ENCODE data around the gene ANKRD60.

Gene ANKRD60

GRCh38 chr20:58224974-58225373 lies 3.5 kb downstream of the ANKRD60 start:
- in situ Hi-C loops (cut with HindIII; ENCODE audit: low pct_ligation_motif_present, low sequenced_read_pairs): no loop called here
- no peak for DNase-seq
- no peak for TF ChIP-seq CTCF (IDR thresholded peaks at IDR 0.05; ENCODE audit: low read depth, low read length, missing control alignments)
- no peak overlapping the region for H3K27ac ChIP-seq
- peaks cover 12% of the 10 kb centered on the region for H3K27me3 ChIP-seq (replicated peaks)
- H3K4me3 ChIP-seq (ENCODE audit: low read depth, low read length): no peak overlapping the region
- no peaks in the 10 kb centered on the region for H3K36me3 ChIP-seq (replicated peaks)

- no peak overlapping the region for H3K27ac ChIP-seq
- no peak overlapping the region for H3K4me3 ChIP-seq (ENCODE audit: low read depth, low read length)
- no peak for DNase-seq
- peaks cover 12% of the 10 kb centered on the region for H3K27me3 ChIP-seq (replicated peaks)
- in situ Hi-C loops (cut with HindIII; ENCODE audit: low pct_ligation_motif_present, low sequenced_read_pairs): no loop called here
- no peak for TF ChIP-seq CTCF (IDR thresholded peaks at IDR 0.05; ENCODE audit: low read depth, low read length, missing control alignments)
- no peaks in the 10 kb centered on the region for H3K36me3 ChIP-seq (replicated peaks)
These were observed 4.4 kb downstream of the ANKRD60 start for GRCh38 chr20:58224097-58224496.

- Histone ChIP-seq H3K27ac (no peak overlapping the region), H3K36me3 (replicated peaks) (no peaks in the 10 kb centered on the region), H3K27me3 (replicated peaks) (peaks cover 12% of the 10 kb centered on the region), H3K4me3 (ENCODE audit: low read depth, low read length) (no peak overlapping the region)
- no peak for DNase-seq
- in situ Hi-C loops (cut with HindIII; ENCODE audit: low pct_ligation_motif_present, low sequenced_read_pairs): no loop called here
- TF ChIP-seq CTCF (IDR thresholded peaks at IDR 0.05; ENCODE audit: low read depth, low read length, missing control alignments): no peak
These were observed 5.0 kb downstream of the ANKRD60 start for GRCh38 chr20:58223358-58223941.

- TF ChIP-seq CTCF (IDR thresholded peaks at IDR 0.05; ENCODE audit: low read depth, low read length, missing control alignments): no peak
- no peak for DNase-seq
- peaks cover 8% of the 10 kb centered on the region for H3K27me3 ChIP-seq (replicated peaks)
- in situ Hi-C loops (cut with HindIII; ENCODE audit: low pct_ligation_motif_present, low sequenced_read_pairs): no loop called here
- H3K4me3 ChIP-seq (ENCODE audit: low read depth, low read length): no peak overlapping the region
- no peak overlapping the region for H3K27ac ChIP-seq
- no peaks in the 10 kb centered on the region for H3K36me3 ChIP-seq (replicated peaks)
These were observed 6.0 kb downstream of the ANKRD60 start for GRCh38 chr20:58222446-58222845.

- DNase-seq: peak; percentile 54
- H3K27ac ChIP-seq: no peak overlapping the region
- TF ChIP-seq CTCF (IDR thresholded peaks at IDR 0.05; ENCODE audit: low read depth, low read length, missing control alignments): no peak
- H3K27me3 ChIP-seq (replicated peaks): peaks cover 9% of the 10 kb centered on the region
- H3K4me3 ChIP-seq (ENCODE audit: low read depth, low read length): no peak overlapping the region
- in situ Hi-C loops (cut with HindIII; ENCODE audit: low pct_ligation_motif_present, low sequenced_read_pairs): no loop called here
- H3K36me3 ChIP-seq (replicated peaks): no peaks in the 10 kb centered on the region
These were observed 9.1 kb downstream of the ANKRD60 start for GRCh38 chr20:58219342-58219700.

- no peak overlapping the region for H3K27ac ChIP-seq
- peaks cover 9% of the 10 kb centered on the region for H3K27me3 ChIP-seq (replicated peaks)
- in situ Hi-C loops (cut with HindIII; ENCODE audit: low pct_ligation_motif_present, low sequenced_read_pairs): no loop called here
- no peak overlapping the region for H3K4me3 ChIP-seq (ENCODE audit: low read depth, low read length)
- no peaks in the 10 kb centered on the region for H3K36me3 ChIP-seq (replicated peaks)
- no peak for DNase-seq
- no peak for TF ChIP-seq CTCF (IDR thresholded peaks at IDR 0.05; ENCODE audit: low read depth, low read length, missing control alignments)
These were observed 9.7 kb downstream of the ANKRD60 start for GRCh38 chr20:58218665-58219341.

Data from brain microvascular endothelial cell (primary cell).